GM19452 (cell line): ENCODE results near the gene TRIM33.
"Not testable (repeated sequence)": the region's sequence is repeated elsewhere in the genome, so short reads cannot be mapped to it uniquely, and the experiment has no call there.

Experiments used
- ATAC-seq: cut with Tn5 transposase; IDR thresholded peaks from one replicate; pipeline ENCODE4 v1.9.1; 2021; ENCODE audit not compliant: unreplicated experiment

TRIM33 gene

GRCh38 chr1:114468710-114469468, 42.1 kb downstream of the TRIM33 start:
- no peak for ATAC-seq

DNA sequence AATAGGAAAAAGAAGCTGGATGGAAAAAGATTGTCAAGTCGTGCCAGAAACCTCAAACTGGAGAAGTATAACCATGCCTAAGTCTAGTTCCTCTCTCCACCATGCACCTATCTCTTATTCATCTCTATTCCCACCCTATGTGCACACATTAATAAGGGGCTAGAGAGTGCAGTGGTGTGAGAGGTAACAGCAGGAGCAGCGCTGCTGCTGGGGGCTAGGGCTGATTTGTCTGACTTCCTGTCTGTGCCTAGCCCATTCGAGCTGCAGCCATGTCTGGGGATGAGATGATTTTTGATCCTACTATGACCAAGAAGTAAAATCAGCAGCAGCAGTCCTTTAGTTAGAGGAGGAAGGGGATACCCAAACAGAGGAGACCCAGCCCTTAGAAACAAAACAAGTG, 43.0 kb downstream of the TRIM33 start:
- ATAC-seq: no peak

DNA sequence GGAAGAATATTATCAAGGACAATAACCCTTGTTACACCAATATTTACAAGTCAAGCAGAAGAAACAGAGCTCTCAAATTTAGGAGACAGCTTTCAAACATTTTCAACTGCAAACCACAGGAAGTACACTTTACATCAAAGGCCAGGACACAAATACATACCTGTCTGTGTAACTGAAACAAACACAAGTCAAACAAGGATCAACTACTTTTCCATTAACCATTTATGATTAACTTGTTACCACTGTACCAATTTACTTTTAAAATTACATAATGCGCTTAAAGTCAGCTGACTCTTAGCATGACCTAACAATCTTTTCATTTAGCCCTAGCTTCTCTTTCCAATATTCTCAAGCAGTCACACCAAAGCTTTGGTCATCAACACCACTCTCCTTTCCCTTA, 43.5 kb downstream of the TRIM33 start:
- ATAC-seq: peak; percentile 67

DNA sequence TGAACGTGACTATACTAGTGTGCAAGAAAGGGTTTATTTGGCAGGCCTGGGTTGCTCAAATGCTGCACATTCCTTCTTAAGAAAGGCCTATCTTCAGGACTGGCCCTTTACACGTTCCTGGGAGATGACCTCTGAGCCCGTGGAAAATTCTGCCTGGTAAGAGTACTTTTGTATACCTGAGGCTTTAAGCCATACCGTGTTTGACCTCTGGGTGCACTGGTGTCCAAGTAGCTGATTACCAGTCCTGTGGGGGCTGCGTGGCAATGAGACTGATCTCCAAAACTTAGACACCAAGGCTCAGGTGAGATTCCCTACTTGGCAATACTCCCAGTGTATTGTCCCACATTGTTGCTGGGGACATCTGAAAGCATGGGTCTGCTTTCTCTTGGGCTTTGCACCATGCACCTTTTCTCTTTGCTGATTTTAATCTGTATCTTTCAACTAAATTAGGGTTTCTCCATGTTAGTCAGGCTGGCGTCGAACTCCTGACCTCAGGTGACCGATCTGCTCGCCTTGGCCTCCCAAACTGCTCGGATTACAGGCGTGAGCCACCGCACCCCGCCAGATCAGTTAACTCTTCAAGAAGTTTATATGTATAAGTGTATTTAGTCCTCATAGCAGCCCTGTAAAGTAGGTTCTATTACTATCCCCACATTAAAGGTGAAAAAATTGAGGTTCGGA, 44.5 kb downstream of the TRIM33 start:
- no peak for ATAC-seq

DNA sequence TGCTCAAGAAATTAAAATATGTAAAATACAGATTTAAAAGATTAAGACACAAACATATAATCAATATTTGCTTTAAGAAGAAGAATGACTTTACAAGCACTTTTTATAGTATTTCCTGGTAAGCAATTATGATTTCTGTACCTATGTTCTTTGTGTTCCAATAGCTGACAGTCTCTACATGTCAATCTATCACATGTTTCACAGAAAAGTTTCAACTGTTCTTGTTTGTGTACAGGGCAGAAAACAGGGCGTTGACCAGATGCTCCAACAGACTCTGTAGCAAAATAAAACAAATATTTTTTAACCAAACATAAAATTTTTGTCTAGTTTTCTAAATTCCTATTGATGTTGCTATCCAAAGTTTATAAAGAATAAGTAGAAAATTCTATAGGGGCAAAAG, 48.0 kb downstream of the TRIM33 start:
- no peak for ATAC-seq

DNA sequence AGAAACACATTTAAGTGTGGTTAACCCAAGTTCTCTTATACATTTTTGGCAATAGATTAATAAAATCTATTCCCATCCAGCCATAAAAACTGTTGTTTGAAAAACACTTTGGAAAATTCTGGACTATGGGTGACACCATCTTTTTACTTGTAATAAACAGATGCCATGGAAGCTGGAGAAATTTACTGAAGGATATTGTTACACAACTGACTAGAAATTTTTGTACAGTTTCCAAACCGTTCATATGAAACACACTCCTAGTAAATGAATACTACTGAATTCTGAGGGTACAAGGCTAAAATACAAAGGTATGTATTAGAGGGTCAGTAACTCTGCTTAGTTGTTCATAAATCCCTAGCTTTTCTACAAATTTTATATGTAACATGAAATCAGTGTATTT, 48.7 kb downstream of the TRIM33 start:
- no peak for ATAC-seq

DNA sequence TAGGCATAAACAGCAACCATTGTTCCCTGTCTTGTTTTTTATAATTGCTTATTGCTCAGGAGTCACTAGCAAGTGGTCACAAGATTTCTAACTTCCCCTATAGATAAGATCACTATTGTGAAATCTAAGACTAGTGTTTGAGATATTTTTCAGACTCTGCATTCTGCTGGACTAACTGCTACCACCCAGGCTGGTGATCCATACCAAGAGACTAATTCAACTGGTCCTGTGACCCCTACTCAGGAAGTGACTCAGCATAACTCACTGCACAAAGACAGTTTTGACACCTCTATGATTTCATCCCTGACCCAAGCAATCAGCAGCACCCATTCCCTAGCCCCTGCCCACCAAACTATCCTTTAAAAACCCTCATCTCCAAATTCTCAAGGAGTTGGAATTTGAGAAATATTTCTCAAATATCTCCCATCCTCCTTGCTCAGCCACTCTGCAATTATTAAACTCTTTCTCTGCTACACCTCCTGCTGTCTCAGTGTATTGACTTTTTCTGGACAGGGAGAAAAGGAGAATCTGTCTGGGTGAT, 52.7 kb downstream of the TRIM33 start:
- ATAC-seq: no peak

DNA sequence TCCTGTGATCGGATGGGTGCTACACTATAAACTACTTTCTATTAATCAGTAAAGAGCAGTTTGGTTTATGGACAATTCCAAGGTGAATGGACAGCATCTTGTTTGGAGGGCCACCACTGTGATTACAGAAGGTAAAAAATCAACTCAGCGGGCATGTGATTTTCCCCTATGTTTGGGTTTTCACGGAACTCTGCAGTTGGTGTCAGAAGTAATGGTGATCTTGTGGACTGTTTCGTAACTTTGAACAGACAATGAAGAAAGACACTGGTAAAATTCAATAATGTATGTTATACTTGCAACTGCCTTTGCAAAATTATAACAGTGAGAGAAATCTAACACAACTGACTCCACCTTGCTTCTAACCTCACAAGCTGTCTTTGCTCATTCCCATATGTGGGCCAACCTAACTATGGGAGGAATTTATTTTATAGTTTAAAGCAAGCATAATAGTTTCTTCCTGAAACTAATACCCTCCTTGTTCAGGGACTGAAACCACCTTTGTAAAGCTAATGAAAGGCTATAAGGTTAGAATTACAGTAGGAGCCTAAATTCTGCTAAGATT, 53.2 kb downstream of the TRIM33 start:
- ATAC-seq: no peak

DNA sequence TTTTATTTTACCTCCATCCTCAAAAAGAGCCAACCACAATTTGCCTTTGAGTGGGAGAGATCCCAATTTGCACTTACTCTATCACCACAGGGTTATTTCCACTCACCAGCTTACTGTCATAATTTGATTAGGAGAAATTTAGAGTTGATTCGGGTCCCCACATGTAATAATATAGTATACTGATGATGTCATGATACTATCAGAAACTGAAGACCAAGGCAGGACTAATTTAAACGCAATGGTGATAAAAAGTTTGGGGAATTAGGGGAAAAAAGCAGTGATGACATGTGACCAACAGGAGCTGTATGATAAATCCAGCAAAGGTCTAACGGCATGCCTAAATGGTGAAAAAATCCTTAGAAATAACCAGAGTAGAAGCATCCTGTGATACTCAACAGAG, 54.4 kb downstream of the TRIM33 start:
- no peak for ATAC-seq

GRCh38 chr1:114455102-114455785, 55.8 kb downstream of the TRIM33 start:
- no peak for ATAC-seq

DNA sequence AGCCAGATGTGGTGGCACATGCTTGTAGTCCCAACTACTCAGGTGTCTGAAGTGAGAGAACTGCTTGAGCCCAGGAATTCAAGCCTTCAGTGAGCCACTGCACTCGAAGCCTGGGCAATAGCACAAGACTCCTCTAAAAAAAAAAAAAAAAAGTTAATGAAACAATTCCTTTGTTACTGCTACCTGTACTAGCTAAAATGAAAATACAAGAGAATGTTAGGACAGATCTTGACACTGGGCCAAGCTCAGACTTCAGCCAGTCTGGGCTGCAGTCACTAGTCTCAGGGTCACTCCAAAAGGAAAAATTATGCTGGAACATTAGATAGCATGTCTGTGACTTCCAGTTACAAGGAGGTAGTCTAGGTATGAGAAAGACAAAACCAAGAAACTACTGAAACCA, 56.5 kb downstream of the TRIM33 start:
- ATAC-seq: no peak

DNA sequence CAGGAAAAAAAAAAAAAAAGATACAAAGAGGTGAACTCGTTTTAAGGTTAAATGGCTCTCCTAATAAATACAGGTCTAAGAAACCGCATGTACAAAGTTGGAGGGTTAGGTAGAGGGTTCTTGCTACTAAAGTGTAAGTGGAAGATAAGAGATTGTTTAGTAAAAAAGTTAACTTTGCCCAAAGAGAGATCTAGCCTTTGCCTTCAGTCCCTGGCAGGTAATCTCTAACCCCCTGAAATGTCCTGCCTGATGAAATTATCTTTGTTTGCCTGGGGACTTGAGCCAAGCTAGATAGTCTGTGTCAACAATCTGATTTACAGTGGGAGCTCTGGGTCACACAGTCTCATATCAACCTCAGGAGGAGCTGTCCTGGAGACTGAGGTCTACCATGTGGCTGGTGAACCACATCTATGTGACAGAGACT, 57.6 kb downstream of the TRIM33 start:
- ATAC-seq: no peak

GRCh38 chr1:114448370-114449036, 62.5 kb downstream of the TRIM33 start:
- no peak for ATAC-seq

- no peak for ATAC-seq
These were observed 64.8 kb downstream of the TRIM33 start for GRCh38 chr1:114446198-114446597.

DNA sequence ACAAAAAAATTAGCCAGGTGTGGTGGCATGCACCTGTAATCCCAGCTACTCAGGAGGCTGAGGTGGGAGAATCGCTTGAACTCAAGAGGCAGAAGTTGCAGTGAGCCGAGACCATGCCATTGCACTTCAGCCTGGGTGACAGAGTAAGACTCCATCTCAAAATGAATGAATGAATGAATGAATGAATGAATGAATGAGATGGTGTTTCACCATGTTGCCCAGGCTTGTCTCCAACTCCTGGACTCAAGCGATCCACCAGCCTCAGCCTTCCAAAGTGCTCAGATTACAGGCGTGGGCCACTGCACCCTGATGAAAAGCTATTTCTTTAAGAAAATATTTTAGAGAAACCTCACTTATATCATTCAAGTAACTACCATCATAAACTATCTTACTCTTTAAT, 67.8 kb downstream of the TRIM33 start:
- ATAC-seq: not testable (repeated sequence)

- ATAC-seq: no peak
These were observed 69.7 kb downstream of the TRIM33 start for GRCh38 chr1:114441332-114441731.

- ATAC-seq: no peak
These were observed 71.6 kb downstream of the TRIM33 start for GRCh38 chr1:114439369-114439768.

DNA sequence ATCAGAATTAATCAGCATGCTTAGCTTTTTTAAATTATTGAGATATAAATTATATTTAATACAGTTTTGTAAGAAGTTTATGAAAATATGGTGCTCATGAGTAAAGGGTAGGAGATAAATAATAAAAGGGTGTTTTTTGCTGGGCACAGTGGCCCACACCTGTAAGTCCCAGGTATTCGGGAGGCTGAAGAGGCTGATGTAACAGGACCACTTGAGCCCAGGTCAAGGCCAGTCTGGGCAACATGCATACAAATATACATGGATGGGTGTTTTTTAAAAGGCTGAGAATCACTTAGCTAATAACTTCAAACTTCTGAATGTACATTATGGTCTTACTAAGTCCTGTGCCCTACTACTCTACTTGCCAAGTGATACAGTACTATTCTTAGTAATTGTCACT, 73.2 kb downstream of the TRIM33 start:
- no peak for ATAC-seq

DNA sequence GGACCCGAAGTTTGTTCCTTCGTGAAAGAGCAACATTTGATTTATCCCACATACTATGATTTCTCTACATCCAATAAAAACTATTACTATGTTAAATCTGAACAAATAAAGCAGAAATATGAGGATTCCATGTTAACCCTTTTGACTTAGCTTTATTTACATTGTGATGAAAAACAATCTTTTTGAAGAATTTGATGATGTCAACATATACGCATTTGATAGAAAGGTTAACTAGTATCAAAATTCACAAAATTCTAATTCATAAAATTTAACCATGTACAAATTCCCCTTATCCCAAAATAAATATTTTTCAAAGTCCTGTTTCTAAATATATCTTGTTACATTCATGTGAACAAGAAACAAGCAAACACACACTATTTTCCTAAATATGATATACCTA, 74.2 kb downstream of the TRIM33 start:
- no peak for ATAC-seq

- no peak for ATAC-seq
These were observed 75.8 kb downstream of the TRIM33 start for GRCh38 chr1:114435088-114435715.
